Measurements from ENCODE around the gene SHMT1.
"Not testable (repeated sequence)": the region's sequence is repeated elsewhere in the genome, so short reads cannot be mapped to it uniquely, and the experiment has no call there.

SHMT1 gene

DNA sequence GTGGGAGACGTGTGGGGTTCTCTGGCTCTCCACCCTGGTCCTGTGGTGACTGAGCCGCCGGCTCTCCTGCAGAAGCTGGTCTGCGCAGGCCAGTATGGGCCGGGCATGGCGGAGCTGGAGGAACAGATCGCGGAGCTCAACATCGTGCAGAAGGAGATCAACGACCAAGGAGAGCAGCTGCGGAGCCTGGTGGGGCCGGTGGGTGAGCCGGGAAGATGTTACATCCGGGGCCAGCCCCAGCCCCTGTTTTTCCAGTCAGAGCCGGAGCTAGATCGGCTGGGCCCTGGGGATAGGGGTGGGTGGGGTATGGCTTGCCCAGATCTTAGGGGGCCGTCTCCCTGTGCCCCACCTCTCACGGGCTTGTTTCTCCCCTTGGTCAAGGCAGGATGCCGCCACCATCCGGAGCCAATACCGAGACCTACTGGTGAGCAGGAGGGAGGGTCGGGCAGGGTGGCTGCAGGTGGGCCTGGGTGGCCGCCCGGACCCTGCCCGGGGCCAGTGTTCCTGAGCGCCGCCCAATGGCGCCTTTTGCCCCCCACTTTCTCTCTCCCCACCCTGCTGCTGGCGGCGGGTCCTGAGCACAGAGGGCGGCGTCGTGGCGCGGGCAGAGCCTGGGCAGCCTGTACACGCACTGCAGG is 19.2 kb upstream of the SHMT1 start:
- TF ChIP-seq CTCF (conservative IDR thresholded peaks at IDR 0.05; ENCODE audit: control insufficient read depth, insufficient read depth, low read depth, low read length) = no peak
- no peak for DNase-seq (ENCODE audit: low read depth)
- H3K4me3 ChIP-seq (ENCODE audit: control insufficient read depth, low read depth, low read length) = no peak overlapping the region

DNA sequence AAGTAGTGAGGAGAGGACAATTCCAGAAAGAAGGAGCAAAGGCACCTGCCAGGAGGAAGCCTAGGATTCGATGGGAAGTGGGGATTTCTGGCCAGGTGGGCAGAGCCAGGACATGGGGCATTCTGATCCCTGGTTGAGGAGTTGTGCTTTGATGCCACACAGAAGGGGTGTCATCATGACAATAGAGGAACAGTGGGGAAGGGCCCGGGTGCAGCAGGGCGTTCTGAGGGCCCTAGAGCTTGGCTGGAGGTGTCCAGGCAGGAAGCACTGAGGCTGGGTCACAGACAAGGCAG is 18.5 kb upstream of the SHMT1 start:
- no peak for TF ChIP-seq CTCF (conservative IDR thresholded peaks at IDR 0.05; ENCODE audit: control insufficient read depth, insufficient read depth, low read depth, low read length)
- H3K4me3 ChIP-seq (ENCODE audit: control insufficient read depth, low read depth, low read length) = no peak overlapping the region
- no peak for DNase-seq (ENCODE audit: low read depth)

DNA sequence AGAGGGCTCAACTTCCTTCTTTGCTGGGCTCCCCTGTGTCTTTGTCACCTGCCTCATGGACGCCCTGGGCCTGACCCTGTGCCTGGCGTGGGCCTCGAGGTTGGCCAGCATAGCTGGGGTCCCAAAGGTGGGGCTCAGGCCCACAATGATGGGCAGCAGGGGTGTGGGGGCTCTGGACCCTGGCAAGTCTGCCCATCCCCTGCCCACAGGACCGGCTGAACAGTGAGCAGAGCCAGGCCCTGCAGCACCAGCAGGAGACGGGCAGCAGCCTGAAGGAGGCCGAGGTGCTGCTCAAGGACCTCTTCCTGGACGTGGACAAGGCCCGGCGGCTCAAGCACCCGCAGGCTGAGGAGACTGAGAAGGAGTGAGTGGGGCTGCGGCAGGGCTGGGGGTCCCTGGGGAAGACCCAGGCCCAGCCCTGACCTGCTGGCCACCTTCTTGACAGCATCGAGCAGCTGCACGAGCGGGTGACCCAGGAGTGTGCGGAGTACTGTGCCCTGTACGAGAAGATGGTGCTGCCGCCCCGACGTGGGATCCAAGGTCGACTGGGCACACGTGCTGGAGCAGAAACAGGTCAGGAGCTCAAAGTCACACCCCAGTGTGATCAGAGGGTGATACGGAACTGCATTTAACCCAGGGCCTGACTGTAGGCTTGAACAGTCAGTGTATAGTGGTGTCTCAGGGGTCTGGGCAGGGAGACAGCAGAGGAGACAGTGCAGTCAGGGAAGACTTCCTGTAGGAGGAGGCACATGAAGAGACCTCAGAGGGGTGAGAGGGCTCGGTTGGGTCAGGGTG is 18.0 kb upstream of the SHMT1 start:
- TF ChIP-seq CTCF (conservative IDR thresholded peaks at IDR 0.05; ENCODE audit: control insufficient read depth, insufficient read depth, low read depth, low read length) = no peak
- no peak for DNase-seq (ENCODE audit: low read depth)
- H3K4me3 ChIP-seq (ENCODE audit: control insufficient read depth, low read depth, low read length) = no peak overlapping the region

GRCh38 chr17:18380471-18381157 is 17.3 kb upstream of the SHMT1 start:
- H3K4me3 ChIP-seq (ENCODE audit: control insufficient read depth, low read depth, low read length) = no peak overlapping the region
- no peak for TF ChIP-seq CTCF (conservative IDR thresholded peaks at IDR 0.05; ENCODE audit: control insufficient read depth, insufficient read depth, low read depth, low read length)
- no peak for DNase-seq (ENCODE audit: low read depth)

GRCh38 chr17:18379246-18380146 is 16.1 kb upstream of the SHMT1 start:
- no peak for DNase-seq (ENCODE audit: low read depth)
- TF ChIP-seq CTCF (conservative IDR thresholded peaks at IDR 0.05; ENCODE audit: control insufficient read depth, insufficient read depth, low read depth, low read length) = no peak
- H3K4me3 ChIP-seq (ENCODE audit: control insufficient read depth, low read depth, low read length) = no peak overlapping the region

GRCh38 chr17:18378614-18379013 is 15.3 kb upstream of the SHMT1 start:
- DNase-seq (ENCODE audit: low read depth); H3K4me3 ChIP-seq (ENCODE audit: control insufficient read depth, low read depth, low read length): not testable (repeated sequence)

All from fibroblast of mammary gland (primary cell).